Measurements from ENCODE around the gene RECK.

DNA sequence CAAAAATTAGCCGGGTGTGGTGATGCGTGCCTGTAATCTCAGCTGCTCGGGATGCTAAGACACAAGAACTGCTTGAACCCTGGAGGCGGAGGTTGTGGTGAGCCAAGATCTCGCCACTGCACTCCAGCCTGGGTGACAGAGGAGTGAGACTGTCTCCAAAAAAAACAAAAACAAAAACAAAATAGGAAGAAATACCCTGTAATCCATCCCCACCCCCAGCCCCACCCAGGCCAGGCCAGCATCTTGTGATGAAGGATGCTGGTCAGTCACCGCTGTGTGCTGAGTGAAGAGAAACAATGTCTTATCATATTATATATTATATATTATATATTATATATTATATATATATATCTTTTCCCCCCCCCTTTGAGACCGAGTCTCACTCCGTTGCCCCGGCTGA lies 117.0 kb downstream of the RECK start:
- TF ChIP-seq POLR2A (IDR thresholded peaks at IDR 0.05; ENCODE audit: low read length) (no peak), GATA1 (IDR thresholded peaks at IDR 0.05; ENCODE audit: low read depth, low read length) (no peak)
